NCI-H1436 treated with DMSO at 0.1 percent for 48 hours (cell line): ENCODE measurements around the gene DCLRE1C.
"Not testable (repeated sequence)": the region's sequence is repeated elsewhere in the genome, so short reads cannot be mapped to it uniquely, and the experiment has no call there.

ENCODE experiments used
- DNase-seq: peaks from one replicate; lab custom pipeline; 2025; lab: John Stamatoyannopoulos, UW

Gene DCLRE1C

DNA sequence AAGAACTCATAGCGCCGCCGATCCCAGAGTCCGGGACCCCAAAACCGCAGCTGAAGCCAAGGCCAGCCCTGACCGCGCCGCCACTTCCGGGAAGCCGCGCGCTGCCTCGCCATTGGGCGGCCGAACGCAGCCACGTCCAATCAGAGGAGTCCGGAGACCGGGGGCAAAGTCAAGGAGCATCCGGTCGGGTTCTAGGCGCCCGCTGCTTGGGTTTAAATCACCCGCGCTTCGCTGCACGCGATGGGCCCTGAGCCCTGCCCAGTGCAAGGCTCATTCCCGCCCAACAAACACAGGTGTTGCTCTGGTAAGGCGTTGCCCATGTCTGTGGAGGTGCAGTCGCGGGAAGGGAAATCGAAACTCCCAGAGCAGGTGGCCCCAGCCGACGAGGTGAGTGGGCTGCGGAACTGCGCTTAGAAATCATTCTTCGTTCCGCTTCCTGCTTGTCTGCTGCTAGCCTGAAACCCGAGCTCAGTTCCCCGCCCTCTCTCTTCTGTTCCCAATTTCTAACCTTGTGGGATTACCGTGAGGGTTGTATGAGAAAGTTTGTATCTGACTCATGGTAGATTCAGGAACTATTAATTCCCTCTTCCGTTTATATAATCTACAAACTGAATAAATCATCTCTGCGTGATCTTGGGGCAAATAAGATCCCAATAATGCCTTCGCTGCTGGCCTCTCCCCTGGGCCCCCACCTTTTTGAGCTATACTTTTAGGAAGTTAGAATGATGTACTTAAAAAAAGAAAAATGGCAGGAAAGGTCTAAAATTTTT lies at the start of gene DCLRE1C:
Gene DCLRE1C, minus strand, starts transcription at position 96 of the 770 bp plus-strand sequence. Its CDS starts 86 bp downstream, at position 10.
- DNase-seq: peak; percentile 48

GRCh38 chr10:14995964-14996565 lies 42.2 kb upstream of the DCLRE1C start:
- DNase-seq: no peak

DNA sequence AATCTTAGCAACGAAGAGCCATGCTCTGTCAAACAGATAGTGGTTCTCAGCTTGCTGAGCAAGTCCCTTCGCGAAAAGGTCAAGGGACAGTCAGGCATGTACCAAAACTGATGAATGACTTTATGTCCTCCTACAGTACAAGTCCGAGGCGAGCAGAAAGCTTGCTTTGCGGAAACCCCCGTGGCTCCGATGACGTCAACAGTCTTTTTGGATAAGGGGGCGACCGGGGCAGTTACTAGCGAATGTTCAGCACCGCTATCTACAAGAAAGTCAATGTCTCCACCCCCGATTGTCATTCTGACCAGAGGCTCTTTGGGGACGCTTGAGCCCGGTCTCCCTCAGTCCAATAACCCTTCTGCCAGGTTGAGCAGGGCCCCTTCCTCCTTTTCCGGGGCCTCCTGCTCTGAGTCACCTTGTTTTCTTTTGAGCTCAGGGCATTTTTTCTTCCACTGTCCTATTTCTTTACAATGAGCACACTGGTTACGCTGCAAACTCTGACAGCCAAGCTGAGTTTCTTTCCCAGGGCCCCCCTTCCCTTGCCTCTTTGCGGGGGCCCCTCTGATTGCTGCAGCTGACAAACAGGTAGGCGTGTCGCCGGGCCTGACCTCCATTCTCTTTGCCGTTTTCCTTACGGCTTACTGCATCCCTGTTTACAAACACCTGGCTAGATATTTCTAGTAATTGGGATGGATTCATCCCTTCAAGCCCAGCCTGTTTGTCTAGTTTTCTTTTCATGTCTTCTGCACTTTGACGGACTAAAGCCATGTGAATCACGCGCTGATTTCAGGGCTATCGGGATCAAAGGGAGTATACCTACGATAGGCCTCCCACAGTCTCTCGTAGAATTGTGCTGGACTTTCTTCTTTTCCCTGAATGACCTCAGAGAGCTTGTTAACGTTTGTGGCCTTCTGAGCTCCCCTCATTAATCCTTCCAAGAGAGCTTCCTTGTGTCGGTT lies 39.9 kb upstream of the DCLRE1C start:
- DNase-seq: not testable (repeated sequence)

DNA sequence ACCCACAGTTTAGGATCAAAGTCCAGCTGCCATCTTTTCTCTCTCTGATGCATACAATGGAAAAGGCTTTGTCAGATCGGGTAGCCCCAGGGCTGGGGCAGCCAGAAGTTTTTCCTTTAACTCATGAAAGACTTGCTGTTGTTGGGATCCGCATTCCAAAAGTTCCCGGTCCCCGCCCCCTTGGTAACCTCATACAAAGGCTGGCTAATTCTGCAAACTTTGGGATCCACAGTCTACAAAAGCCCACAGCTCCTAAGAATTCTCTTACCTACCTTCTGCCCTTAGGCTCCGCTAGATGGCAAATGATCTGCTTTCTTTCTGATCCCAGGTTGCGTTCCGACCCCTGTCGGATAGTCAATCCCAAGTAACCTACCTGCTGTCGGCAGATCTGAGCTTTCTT lies 38.4 kb upstream of the DCLRE1C start:
- not testable (repeated sequence) for DNase-seq

DNA sequence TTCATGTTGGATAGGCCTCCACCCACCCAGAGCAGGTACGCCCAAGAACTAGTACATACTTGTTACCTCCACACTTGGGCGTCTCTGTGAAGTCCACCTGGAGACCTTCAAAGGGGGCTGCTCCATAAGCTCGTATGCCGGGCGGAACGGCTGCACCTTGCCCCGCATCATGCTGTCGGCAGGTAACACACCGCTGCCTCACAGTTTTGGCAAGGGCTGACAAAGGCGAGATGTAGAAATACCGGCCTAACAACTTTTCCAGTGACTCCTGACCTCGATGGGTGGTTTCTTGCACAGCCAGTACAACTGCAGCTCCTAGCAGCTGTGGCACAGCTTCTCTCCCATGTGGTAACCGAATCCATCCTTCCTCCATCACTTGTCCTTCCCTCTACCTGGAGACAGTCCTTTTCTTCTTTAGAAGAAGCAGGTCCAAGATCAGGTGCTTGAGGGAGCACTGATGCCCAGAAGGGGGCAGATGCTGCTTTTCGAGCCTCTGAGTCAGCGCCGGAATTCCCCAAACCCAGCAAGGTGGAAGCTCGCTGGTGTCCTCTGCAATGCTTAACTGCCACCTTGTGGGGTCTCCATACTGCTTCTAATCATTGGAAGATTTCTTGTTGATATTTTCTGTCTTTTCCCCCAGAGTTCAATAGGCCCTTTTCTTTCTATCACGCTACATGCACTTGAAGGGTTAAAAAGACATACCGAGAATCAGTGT lies 37.3 kb upstream of the DCLRE1C start:
- not testable (repeated sequence) for DNase-seq

- not testable (repeated sequence) for DNase-seq
Observed at GRCh38 chr10:14989552-14989951, 35.7 kb upstream of the DCLRE1C start.

GRCh38 chr10:14982744-14983143 lies 28.8 kb upstream of the DCLRE1C start:
- DNase-seq: no peak

- DNase-seq: no peak
Observed at GRCh38 chr10:14975672-14976273, 21.9 kb upstream of the DCLRE1C start.

DNA sequence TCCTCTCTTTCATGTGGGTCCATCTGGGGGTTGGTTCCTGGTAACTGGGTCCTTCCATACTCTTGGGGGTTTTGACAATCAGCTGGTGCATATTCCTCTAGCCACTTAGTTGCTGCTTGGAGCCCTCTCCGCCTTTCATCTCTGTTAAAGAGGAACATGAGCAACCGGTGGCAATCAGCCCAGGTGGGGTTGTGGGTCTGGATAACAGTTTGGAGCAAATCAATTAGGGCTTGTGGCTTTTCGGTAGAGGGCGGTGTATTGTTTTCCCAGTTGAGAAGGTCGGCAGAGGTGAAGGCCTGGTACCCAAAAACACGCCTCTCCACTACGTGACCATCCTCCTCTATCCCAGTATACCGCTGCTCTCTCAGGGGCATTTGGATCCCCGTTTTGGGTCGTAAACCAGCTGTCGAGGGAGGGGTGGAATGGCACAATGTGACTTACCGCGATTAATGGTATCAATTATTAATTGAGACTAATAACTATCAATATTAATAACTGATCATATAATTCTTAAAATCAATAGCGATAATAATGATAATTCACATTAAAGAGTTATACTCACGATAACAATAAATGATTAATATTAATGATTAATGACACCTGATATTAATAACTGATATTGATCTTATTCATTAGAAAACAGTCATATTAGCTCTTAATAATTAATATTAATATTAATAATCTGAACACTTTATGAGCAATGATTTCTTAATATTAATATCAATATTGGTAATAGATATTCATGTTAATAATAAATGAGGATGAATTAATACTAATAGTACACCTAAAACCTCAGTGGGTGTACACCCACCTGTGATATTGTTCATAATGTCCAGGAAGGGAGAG lies 20.5 kb upstream of the DCLRE1C start:
- DNase-seq: not testable (repeated sequence)

- DNase-seq: no peak
Observed at GRCh38 chr10:14971867-14972448, 18.1 kb upstream of the DCLRE1C start.

DNA sequence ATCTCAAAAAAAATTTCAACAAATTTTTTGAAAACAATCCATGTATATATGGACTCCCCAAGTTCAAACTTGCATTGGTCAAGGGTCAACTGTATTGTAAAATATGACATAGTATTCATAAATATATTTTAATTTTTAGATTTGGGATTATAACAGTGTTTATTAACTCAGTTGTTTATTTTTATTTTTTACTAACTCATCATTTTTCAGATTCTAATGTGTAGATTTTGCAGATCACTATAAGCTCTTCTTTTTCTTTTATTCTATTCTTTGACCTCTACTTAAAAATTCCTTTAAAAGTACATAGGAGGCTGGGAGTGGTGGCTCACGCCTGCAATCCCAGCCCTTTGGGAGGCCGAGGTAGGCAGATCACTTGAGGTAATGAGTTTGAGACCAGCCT lies 14.0 kb upstream of the DCLRE1C start:
- no peak for DNase-seq

DNA sequence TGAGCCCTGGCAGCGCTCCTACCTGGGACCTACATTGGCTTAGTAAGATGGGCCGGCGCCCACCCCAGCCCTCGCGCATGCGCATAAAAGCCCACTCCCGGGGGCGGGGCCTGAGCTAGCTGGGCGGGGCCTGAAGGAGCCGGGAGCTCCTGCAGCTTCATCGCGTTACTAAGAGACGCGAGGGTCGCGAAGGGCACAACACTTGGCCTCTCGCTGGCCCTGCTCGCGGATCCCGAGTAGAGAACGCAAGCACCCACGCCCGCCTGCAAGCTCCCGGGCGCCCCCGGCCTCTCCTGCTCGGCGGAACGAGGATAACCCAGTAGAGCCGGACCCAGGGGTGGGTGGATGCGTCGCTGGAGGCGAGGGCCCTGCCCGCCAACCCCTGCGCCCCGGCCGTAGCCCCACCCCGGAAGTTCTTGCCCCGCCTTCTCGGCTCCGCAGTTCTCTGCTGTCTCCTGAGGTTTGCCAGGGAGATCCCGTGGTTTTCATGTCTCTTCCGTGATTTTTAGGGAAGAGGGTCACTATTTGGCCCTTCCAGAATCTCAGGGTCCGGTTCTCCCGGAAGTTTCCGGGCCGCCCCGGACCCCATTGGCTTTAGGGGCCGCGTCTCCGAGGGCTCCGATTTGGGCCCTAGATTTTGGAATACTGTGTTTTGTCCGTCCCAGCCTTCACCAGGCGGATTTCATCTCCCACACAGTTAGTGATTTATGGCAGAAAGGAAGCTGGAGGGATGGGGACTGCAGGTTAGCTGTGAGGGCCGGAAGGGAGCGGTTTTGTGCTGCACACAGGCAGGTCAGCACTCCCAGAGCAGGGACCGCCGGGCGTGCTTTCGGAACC lies 5.5 kb upstream of the DCLRE1C start, which contains the start of gene MEIG1:
Gene MEIG1, plus strand, starts transcription at position 168 of the 837 bp plus-strand sequence. CDS start 7,081 bp downstream, outside the sequence.
- DNase-seq: peak; percentile 74

DNA sequence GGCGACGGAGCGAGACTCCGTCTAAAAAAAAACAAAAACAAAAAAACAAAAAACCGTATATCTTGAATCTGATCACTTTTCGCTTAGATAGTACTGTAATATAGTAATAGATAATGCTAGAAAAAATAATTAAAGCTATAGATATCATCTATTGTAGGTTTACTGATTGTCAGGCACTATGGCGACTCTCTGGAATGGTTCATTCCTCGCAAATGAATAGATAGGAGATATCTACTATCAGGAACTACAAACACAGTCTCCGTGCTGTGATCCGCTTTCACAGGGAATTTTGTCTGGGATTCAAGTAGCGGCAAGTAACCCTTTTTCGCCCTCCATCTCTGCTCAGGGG lies 5.0 kb upstream of the DCLRE1C start:
- DNase-seq: no peak

- no peak for DNase-seq
Observed at GRCh38 chr10:14954934-14955333, 1.0 kb upstream of the DCLRE1C start.

- DNase-seq: no peak
Observed at GRCh38 chr10:14953424-14954000, 384 bp downstream of the DCLRE1C start.

DNA sequence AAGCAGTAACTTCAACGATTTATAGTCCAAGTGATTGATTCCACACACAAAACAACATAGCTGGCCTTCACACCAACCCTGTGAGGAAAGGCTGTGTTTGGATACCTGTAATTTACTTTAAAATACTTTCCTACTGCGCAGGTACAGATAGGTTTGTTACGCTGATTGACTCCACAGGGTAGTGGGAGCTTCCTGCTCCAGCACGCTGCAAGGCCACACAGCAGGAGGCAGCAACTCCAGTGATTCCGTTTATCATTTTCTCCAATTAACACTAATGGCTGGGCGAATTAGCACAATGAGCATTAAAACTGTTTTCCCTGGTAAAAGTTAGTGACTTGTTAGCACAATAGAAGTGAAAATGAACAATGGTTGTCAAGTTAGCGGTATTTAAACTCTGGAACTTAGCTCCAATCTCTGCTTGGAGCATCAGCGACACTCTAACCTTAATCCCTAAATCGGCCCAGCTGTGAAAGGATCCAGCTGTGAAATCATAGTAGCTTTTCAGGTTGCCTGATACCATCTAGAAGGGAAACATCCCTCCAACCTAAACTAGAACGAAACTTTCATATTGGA lies 959 bp downstream of the DCLRE1C start:
- no peak for DNase-seq

DNA sequence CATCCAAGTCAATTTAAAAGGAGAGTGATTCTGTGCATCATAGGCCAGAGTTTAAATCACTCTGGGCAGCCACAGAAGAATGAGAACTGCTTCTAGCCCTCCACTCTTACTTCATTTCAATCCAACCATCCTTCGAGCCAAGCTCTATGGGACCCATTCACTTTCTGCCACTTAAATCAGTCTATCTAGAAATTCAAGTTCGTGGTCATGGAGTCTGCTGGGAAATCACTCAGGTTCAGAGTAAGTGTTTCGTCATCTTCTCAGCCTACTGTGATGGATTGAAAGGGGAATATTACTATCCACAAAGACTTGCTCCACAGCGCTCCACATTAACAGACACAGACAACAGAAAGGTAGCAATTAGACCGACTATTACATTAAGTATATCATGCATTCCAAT lies 4.6 kb downstream of the DCLRE1C start:
- DNase-seq: no peak

- no peak for DNase-seq
Observed at GRCh38 chr10:14947268-14947667, 6.6 kb downstream of the DCLRE1C start.
